Right kidney (tissue), 1 donor: Measurements from ENCODE around the gene UBE2I.
A peak's percentile ranks its signal among the peaks of the same experiment; 100 is the strongest.

ENCODE experiments used
- DNase-seq: peaks from one replicate; pipeline ENCODE4 v3.0.0-alpha.2; 2016

The UBE2I gene

DNA sequence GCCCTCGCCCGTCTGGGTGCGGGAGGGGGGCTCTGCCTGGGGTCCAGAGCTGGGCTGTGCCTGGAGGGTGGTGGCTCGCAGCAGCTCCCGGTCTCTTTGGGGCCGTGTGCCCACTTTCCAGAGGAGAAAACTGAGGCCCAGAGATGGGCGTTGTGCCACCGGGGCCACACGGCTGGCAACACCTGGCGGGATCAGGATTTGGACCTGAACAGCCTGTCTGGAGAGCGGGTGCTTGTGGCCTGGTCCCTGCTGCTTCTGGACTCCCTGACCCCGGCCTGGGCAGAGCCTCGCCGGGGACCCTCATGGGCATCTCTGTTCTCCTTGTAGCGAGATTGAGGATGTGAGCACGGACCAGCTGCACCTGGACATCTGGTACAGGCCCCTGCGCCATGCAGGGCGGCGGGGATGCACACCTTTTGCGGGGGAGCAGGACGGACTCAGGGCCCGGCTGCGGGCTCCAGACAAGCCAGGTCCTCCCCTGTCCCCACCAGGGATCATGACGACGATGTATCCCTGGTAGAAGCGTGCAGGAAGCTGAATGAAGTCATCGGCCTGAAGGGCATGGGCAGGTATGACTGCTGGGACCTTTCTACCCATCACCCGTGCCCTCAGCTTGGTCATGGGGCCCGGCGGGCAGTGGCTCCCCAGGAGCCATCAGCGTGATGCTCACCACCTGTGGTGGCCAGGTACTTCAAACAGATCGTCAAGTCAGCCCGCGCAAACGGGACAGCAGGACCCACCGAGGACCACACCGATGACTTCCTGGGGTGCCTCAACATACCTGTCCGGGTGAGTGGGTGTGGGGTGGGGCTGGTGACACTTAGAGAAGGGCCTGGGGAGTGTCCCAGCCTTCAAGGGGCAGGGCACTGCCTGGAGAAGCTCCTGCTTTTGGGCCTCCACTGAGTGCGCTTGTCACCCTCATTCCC, 32.3 kb downstream of the UBE2I start:
- DNase-seq: no peak

DNA sequence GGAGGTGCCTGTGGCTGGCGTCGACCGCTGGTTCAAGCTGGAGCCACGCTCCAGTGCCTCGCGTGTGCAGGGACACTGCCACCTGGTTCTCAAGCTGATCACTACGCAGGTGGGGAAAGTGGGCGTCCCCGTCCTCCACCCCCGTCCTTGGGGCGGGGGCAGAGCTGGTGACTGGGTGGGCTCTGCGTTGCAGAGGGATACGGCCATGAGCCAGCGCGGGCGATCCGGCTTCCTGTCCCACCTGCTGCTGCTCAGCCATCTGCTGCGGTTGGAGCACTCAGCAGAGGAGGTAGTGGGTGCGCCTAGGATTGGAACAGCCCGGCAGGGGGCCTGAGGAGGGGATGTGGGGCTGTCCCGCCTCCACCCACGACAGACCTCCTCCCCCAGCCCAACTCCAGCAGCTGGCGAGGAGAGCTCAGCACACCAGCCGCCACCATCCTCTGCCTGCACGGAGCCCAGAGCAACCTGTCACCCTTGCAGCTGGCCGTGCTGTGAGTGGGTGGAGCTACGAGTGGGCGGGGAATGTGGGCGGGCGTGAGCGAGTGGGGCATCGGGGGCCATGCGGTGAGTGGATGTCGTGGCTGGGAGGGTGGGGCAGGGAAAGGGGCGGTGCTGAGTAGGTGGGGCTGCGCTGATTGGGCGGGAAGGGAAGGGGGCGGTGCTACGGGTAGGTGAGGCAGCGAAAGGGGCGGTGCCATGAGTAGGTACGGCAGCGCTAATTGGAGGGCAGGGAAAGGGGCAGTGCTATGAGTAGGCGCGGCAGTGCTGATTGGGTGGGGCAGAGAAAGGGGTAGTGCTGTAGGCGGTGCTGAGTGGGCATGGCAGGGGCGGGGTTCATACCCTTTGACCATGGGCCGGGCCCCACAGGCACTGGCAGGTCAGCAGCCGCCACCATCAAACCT, 33.3 kb downstream of the UBE2I start:
- peak; percentile 76 for DNase-seq

DNA sequence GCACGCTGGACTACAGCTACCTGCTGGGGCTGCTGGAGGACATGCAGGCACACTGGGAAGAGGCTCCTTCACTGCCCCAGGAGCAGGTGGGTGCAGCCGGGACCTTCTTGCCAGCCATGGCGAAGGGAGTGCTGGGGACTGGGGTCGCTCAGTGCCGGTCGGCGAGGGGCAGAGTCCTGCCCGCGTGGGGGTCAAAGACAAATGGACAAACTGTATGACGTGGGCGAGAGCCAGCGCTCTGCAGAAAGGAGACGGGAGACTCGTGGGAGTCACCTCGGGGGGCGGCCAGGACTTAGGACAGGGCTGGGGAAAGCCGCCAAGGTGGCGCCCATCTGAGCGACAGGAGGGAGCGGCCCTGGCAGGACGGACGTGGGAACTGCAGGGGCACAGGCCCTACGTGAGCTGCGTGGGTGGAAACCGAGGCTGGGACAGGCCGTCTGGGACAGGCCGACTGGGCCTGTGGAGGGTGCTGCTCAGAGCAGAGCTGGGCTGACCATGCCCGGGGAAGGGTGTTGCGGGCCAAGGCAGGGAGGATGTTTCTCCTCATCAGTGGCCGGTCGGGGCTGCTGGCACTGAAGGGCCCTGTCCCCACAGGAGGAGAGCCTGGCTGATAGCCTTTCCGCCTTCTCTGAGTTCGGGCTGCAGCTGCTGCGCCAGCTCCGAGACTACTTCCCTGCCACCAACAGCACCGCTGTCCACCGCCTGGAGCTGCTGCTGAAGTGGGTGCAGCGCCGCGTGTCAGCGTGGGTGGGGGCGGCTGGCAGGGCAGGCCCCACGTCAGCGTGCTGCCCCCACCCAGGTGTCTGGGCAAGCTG, 34.2 kb downstream of the UBE2I start:
- DNase-seq: no peak

DNA sequence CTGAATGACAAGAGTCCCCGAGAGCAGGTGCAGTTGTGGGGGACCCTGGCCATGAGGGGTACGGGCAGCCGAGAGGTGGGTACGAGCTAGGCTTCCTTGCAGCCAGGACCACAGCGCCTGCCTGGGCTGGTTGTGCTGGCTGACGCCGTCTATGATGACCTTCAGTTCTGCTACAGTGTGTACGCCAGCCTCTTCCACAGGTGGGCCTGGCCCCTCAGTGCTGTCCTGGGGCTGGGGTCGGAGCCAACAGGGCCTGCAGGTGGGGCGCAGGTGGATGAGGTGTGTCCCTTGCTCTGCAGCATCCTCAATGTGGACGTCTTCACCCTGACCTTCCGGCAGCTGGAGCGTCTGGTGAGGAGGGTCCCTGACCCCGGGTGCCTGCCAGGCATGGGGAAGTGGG, 35.1 kb downstream of the UBE2I start:
- DNase-seq: no peak

DNA sequence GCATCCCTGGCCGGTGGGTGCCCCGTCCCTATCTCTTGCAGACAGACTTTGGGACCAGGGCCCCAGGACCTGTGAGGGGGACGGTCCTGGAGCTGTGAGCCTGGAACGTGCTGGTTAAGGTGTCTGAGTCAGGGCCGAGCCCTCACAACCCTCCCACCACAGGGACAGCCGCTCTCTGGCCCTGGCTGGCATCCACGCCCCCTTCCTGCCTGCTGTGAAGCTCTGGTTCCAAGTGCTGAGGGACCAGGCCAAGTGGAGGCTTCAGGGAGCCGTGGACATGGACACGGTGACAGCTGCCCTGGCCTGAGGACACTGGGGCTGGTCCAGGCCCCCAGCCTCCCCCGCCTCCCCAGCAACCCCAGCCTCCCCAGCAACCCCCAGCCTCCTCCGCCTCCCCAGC, 35.7 kb downstream of the UBE2I start:
- DNase-seq: no peak

DNA sequence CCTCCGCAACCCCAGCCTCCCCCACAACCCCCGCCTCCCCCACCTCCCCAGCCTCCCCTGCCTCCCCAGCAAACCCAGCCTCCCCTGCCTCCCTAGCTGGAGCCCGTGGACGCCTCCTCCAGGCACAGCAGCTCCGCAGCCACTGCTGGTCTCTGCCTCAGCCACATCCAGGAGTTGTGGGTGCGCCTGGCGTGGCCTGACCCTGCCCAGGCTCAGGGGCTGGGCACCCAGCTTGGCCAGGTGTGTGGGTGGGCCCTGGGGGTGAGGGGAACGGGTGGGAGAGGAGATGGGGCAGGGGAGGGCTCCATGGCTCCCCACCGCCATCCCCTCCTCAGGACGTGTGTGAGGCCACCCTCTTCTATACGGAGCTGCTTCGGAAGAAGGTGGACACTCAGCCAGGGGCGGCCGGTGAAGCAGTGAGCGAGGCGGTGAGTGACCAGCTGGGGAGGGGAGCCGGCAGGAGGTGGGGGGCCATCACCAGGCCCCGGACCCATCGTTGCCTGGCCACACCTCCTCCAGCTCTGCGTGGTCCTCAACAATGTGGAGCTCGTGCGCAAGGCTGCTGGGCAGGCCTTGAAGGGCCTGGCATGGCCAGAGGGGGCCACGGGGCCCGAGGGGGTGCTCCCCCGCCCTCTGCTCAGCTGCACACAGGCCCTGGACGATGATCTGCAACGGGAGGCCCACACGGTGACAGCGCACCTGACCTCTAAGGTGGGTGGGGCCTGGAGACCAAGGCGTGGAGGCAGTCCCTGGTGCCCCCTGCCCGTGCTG, 36.4 kb downstream of the UBE2I start:
- DNase-seq: no peak

DNA sequence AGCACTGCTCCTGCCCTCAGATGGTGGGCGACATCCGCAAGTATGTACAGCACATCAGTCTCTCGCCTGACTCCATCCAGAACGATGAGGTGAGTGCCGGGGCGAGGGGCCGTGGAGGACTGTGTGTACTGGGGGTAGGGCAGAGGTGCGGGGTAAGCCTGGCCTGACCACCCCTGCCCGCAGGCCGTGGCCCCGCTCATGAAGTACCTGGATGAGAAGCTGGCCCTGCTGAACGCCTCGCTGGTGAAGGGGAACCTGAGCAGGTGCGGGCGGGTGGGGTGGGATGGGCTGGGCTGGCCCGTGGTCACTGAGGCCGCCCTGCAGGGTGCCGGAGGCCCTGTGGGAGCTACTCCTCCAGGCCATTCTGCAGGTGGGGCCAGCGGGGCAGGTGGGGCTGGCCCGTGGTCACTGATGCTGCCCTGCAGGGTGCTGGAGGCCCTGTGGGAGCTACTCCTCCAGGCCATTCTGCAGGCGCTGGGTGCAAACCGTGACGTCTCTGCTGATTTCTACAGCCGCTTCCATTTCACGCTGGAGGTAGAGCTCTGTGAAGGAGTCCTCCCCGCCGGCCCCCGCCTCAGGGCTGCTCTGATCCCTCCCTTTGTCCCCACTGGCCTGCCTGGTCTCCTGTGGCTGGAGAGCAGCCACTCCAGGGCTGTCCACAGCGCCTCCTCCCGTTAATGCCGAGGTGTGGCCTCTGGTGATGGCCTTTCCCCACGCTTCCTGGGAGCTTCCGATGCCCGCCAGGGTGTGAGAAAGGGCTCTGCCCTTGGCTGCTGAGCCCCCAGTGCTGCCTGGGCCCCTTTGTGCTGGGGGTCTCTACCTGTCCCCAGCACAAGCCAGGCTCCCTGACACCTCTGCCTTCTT, 37.2 kb downstream of the UBE2I start:
- no peak for DNase-seq

DNA sequence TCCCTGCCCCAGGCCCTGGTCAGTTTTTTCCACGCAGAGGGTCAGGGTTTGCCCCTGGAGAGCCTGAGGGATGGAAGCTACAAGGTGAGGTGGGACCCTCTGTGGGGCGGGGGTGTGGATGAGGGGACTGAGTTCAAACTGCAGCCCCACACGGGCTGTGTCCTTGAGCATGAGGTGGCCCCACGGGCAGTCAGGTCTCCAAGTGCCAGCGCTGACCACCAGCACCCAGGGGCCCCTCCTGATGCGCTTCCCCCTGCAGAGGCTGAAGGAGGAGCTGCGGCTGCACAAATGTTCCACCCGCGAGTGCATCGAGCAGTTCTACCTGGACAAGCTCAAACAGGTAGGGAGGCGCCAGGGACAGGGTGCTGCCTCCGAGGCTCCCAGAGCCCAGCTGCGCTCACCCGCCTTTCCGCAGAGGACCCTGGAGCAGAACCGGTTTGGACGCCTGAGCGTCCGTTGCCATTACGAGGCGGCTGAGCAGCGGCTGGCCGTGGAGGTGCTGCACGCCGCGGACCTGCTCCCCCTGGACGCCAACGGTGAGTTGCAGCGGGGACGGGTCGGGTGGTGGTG, 37.9 kb downstream of the UBE2I start:
- no peak for DNase-seq

DNA sequence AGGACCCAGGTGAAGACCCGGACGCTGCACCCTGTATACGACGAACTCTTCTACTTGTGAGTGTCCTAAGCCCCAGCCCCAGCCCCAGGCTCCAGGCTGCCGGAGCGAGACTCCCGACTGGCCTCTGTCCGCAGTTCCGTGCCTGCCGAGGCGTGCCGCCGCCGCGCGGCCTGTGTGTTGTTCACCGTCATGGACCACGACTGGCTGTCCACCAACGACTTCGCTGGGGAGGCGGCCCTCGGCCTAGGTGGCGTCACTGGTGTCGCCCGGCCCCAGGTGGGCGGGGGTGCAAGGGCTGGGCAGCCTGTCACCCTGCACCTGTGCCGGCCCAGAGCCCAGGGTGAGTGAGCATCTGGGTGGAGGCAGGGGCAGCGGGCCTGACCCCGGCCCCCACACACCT, 38.5 kb downstream of the UBE2I start:
- no peak for DNase-seq

DNA sequence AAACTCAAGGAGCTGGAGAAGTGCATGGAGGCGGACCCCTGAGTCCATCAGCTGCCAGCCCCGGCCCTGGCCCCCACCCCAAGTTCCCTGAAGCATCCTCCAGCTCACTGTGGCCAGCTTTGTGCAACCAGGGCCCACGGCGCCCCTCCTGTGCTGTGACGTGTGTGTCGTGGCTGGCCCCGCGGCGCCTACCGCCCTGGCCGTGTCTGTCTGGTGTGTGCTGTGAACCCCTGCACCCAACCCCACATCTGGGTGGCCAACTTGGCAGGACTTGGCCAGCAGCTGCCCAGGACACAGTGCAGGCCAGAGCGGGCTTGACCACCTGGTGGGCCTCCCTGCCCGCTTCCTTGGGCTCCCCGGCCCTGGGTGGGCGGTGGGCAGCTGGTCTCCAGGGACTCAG, 39.0 kb downstream of the UBE2I start:
- DNase-seq: no peak

DNA sequence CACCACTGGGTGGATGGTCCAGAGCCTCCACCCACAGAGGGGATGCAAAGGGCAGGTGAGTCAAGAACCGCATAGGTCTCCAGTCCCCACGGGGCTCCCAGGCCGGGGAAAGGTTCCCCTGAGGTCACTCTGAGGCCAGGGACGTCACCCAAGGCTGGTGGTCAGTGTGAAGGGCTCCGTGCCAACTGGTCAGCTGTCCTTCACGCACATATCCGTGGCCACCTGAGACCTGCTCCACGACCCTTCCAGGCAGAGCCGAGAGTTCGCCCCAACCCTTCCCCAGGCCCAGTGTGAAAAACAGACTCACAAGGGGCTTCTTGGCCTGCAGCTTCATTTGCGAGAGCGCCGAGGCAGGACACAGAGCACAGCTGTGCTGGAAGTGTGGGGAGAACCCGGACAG, 39.5 kb downstream of the UBE2I start:
- DNase-seq: no peak

DNA sequence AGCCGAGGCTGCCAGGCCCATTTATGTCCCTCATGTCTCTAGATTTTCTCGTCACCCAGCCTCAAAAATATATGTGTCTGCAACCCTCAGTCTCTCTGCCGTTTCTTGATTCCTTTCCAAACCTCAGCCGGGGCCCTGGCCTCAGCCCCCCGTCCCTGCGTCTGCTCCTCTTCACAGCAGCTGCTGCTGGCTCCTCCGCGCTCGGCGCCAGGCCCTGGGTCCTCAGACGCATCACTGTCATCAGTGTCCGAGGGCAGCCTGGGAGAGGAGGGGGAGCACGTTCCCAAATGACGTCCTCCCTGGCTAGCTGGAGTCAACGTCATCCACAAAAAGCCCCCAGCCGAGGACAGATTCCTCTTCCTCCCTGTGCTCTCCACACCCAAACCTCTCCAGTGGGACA, 39.9 kb downstream of the UBE2I start:
- DNase-seq: no peak

DNA sequence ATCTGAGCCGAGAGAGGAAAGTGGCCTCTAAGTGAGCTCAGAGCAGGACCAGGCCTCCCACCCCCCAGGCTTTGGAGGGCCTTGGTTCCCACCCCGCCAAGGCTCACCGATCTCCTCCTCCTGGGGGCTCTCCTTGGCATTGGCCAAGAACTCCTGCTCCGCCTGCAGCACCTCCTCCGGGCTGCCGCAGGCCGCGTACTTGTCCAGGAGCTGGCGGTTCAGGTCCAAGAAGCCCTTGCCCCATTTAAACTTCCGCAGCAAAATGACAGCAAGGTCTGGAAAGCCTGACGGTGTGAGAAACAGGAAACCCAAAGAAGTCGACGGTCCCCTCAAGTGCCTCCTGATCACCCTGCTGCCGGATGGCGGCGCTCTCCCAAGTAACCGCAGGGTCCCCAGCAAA, 40.5 kb downstream of the UBE2I start:
- DNase-seq: no peak

DNA sequence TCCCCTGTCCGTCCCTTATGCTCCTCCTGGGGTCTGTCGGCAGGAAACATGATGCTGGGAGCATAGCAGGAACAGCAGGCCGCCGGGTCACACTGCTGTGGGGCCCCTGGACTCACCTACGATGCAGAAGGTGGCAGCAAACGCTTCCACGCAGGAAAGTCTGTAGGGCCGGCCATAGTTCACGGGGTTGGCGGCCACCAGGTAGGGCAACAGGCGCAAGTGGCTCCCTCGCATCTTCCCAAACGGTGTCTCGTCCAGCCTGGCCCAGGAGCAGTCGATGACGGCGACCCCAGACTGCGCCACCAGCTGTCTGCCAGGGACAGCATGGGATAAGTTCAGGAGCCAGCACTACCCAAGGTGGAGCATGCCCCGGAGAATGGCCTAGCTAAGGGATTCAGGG, 41.3 kb downstream of the UBE2I start:
- DNase-seq: no peak

DNA sequence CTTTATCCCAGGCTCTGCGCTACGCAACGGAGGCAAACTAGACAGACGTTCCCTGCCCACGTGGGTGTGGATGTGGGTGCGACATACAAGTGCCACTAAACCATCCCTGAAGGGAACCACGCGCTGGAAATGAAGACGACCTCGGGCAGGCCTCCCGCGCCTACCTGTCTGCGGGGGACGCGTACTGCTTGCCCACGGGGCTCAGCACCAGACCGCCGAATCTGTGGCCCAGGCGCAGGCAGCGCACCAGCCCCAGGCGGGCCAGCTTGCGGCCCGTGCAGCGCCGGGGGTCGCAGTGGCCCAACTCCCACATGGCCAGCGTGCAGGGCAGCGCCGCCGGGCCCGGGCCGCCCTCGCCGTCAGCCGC, 41.8 kb downstream of the UBE2I start:
- DNase-seq: no peak

DNA sequence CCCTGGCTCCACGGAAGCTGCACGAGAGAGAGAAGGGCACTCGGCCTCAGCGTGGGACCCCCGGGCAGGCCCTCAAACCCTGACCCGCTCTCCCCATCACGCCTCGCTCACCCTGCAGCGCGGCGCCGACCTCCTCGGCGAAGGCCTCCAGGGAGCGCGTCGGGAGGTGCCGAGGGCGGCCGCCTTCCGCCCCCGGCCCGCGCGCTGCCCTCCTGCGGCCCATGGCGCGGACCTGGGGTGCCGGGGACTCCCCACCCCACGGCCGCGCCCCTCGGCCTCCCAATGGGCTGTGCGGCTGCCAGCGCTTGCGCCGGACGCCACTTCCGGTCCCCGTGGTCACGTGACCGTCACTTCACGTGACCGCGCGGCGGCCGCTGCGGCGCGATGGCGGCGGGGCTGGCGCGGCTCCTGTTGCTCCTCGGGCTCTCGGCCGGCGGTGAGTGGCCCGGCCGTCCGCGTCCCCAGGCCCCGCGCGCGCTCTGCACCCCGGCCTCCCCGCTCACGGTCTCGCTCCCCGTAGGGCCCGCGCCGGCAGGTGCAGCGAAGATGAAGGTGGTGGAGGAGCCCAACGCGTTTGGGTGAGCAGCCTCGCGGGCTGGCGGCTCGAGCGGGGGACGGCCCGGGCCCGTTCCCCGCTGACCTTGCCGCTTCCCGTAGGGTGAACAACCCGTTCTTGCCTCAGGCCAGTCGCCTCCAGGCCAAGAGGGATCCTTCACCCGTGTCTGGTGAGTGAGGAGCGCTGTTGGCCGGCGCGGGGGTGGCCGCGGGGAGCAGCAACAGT, 42.3 kb downstream of the UBE2I start, which contains the start of the genes GNPTG and TSR3:
Gene GNPTG (plus strand): TSS at position 350 of the 781 bp plus-strand sequence. CDS start 35 bp downstream, at position 385.
Gene TSR3 (minus strand): TSS at position 297 of the 781 bp plus-strand sequence. CDS start 74 bp downstream, at position 223.
- peak; percentile 82 for DNase-seq

DNA sequence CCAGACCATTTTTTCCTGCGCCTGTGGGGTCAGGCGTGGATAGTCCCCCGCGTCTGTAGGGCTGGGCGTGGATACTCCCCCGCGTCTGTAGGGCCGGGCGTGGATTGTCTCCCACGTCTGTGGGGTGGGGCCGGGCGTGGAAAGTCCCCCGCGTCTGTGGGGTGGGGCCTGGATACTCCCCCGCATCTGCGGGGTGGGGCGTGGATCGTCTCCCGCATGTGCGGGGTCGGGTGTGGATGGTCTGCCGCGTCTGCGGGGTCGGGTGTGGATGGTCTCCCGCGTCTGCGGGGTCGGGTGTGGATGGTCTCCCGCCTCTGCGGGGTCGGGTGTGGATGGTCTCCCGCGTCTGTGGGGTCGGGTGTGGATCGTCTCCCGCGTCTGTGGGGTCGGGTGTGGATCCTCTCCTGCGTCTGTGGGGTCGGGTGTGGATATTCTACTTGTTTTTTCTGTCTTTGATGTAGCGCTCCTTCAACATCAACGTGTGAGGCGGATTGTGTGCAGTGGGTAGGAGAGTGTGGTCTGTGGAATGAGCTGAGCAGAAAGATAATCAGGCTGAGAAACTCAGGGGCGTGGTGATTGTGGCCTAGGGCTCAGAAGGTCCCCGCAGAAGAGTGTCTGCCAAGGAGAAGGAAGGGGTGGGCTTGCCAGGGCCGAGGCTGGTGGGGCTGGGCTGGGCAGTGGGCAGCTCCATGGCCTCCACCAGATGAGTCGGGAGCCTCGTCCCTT, 45.5 kb downstream of the UBE2I start:
- DNase-seq: no peak

DNA sequence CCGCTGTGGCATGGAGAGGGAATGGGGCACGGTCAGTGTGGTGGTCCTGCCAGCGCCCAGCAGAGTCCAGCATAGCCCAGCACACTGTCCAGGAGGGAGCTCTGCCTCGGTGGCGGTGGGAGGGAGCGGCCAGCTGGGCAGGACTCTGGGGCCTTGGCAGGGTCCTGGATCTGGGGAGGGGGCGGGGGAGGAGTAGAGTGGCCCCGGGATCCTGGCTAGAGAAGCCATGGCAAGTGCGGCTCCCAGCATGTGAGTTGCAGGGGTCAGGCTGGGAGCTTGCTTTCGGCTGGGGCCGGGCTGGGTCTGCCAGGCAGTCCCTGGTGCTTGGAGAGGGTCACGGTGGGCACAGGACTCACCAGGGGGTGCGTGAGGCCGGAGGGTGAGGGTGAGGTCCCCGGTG, 46.2 kb downstream of the UBE2I start:
- no peak for DNase-seq
